Osteocyte (in vitro differentiated cells): ENCODE results near the gene PHC2. TPM values are rescaled to one million over a fixed set of nuclear protein-coding genes. Genes with fewer than 3 reads are reported as not detected.
A peak's percentile ranks its signal among the peaks of the same experiment; 100 is the strongest.

Experiments
- DNase-seq: peaks from one replicate; pipeline ENCODE4 v3.0.0; 2021; ENCODE audit warnings: mixed read lengths; ENCODE audit not compliant: unreplicated experiment; ENCODE audit errors: extremely low spot score
- H3K27ac Mint-ChIP-seq: one replicate; pipeline ENCODE4 v1.8.0; 2021; ENCODE audit warnings: mild to moderate bottlenecking, mixed read lengths; ENCODE audit not compliant: unreplicated experiment
- H3K27me3 Mint-ChIP-seq: one replicate; pipeline ENCODE4 v1.8.0; 2021; ENCODE audit warnings: mixed read lengths; ENCODE audit not compliant: unreplicated experiment
- H3K36me3 Mint-ChIP-seq: one replicate; pipeline ENCODE4 v1.8.0; 2021; ENCODE audit warnings: mixed read lengths; ENCODE audit not compliant: unreplicated experiment
- H3K4me1 Mint-ChIP-seq: one replicate; pipeline ENCODE4 v1.8.0; 2021; ENCODE audit warnings: mixed read lengths; ENCODE audit not compliant: unreplicated experiment
- H3K4me3 Mint-ChIP-seq: one replicate; pipeline ENCODE4 v1.8.0; 2021; ENCODE audit warnings: mild to moderate bottlenecking, moderate library complexity, mixed read lengths; ENCODE audit not compliant: unreplicated experiment
- H3K9me3 Mint-ChIP-seq: one replicate; pipeline ENCODE4 v1.8.0; 2021; ENCODE audit warnings: mixed read lengths; ENCODE audit not compliant: unreplicated experiment
- total RNA-seq: library from RNA; stranded (reverse); gene quantifications from 2 replicates; pipeline ENCODE4 v1.2.1, GENCODE V29; 2021
- TF ChIP-seq, protein P1 (sequence below): fragments of 200-600 bp; sonication (generic); IDR thresholded peaks from 2 replicates; pipeline ENCODE4 v1.5.0; 2021; ENCODE audit warnings: antibody characterized with exemption, mild to moderate bottlenecking, moderate library complexity

Gene PHC2
- total RNA-seq, 1 donor from 2014 or later: 160 TPM

DNA sequence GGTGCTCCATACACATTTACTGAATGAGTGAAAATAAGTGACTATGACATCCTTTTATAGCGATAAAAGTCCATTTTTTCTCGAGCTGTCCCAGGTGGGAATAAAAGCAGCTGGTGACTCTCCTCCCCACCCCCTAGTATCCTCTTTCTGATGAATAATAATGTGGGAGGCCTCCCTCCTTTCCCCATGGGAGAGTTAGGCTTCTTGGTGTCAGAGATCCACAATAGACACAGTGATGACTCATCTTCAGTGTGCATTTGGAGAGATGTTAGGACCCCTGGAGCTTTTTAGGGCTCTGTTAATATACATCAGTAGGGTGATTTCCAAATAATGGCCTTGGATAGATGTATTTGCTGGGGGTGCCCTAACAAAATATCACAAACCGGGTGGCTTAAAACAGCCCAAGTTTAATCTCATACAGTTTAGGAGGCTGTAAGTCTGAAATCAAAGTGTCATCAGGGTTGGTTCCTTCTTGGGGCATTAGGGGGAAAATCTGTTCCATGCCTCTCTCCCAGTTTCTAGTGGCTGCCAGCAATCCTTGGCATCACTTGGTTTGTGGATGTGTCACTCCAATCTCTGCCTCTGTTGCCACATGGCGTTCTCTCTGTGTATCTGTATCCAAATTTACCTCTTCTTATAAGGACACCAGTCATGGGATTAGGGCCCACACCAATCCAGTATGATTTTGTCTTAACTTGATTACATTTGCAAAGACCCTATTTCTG is 4.4 kb upstream of the PHC2 start:
- Mint-ChIP-seq H3K4me1 (peaks cover 38% of the 10 kb centered on the region), H3K4me3 (no peak overlapping the region), H3K27ac (peak overlapping the region; percentile 67), H3K9me3 (no peaks in the 10 kb centered on the region), H3K36me3 (no peaks in the 10 kb centered on the region), H3K27me3 (no peaks in the 10 kb centered on the region)
- TF ChIP-seq, protein P1, sequence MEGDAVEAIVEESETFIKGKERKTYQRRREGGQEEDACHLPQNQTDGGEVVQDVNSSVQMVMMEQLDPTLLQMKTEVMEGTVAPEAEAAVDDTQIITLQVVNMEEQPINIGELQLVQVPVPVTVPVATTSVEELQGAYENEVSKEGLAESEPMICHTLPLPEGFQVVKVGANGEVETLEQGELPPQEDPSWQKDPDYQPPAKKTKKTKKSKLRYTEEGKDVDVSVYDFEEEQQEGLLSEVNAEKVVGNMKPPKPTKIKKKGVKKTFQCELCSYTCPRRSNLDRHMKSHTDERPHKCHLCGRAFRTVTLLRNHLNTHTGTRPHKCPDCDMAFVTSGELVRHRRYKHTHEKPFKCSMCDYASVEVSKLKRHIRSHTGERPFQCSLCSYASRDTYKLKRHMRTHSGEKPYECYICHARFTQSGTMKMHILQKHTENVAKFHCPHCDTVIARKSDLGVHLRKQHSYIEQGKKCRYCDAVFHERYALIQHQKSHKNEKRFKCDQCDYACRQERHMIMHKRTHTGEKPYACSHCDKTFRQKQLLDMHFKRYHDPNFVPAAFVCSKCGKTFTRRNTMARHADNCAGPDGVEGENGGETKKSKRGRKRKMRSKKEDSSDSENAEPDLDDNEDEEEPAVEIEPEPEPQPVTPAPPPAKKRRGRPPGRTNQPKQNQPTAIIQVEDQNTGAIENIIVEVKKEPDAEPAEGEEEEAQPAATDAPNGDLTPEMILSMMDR: no peak
- no peak for DNase-seq

DNA sequence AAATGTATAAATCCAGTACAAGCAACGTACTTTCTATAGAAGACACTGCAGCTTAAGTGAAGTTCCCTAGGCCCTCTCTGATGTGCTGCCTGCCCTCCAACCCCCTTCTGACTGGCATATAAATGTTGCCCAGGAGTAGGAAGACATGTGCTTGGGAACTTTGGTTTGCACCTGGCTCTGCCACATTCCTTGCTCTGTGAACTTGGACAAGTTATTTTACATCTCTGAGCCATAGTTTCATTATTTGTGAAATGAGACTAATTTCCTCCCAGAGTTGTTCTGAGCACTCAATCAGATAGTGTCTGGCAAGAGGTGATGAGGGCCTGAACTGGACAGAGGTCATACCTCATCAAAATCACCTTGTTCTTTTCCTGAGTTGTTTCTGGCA is 3.5 kb upstream of the PHC2 start:
- Mint-ChIP-seq H3K4me1 (peaks cover 38% of the 10 kb centered on the region), H3K36me3 (no peaks in the 10 kb centered on the region), H3K27me3 (no peaks in the 10 kb centered on the region), H3K9me3 (no peaks in the 10 kb centered on the region), H3K27ac (peak overlapping the region; percentile 76), H3K4me3 (no peak overlapping the region)
- DNase-seq: no peak
- TF ChIP-seq, protein P1: no peak

DNA sequence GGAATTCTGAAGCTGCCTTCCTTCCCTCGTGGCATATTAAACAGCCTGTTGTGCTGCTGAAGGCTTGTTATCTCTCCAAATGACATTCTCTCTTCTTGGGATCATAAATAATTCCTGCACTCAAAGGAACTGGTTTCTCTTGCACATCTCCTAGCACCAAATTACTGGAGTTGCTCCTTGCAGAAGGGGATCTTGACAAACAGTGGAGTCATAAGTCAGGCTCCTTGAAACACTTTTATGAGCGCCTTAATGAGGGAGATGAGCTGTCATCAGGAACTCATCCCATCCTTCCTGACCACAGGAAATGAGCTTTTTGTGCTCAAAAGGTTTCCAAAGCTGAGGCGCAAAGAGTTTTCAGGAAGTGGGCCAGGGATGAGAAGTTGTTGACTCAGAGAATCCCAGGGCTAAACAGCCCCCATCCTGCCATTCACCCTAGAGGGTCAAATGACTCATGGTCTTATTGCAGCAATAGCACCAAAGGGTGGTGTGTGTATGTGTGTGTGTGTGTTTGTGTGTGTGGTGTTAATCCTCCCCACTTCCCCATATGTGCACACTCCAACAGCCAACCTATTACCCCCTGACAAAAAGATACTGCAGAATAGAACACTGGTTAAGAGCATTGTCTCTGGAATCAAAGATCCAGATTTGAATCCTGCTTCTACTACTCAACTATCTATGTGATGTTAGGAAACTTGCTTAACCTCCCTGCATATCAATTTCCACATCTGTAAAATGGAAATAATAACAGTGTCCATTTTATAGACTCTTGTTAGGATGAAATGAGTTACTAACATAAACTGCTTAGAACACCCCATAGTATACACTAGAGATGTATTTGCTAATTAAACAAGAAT is 2.8 kb upstream of the PHC2 start:
- TF ChIP-seq, protein P1: no peak
- Mint-ChIP-seq H3K9me3 (no peaks in the 10 kb centered on the region), H3K4me3 (no peak overlapping the region), H3K36me3 (no peaks in the 10 kb centered on the region), H3K27me3 (no peaks in the 10 kb centered on the region), H3K27ac (peak overlapping the region; percentile 76), H3K4me1 (peaks cover 38% of the 10 kb centered on the region)
- no peak for DNase-seq

DNA sequence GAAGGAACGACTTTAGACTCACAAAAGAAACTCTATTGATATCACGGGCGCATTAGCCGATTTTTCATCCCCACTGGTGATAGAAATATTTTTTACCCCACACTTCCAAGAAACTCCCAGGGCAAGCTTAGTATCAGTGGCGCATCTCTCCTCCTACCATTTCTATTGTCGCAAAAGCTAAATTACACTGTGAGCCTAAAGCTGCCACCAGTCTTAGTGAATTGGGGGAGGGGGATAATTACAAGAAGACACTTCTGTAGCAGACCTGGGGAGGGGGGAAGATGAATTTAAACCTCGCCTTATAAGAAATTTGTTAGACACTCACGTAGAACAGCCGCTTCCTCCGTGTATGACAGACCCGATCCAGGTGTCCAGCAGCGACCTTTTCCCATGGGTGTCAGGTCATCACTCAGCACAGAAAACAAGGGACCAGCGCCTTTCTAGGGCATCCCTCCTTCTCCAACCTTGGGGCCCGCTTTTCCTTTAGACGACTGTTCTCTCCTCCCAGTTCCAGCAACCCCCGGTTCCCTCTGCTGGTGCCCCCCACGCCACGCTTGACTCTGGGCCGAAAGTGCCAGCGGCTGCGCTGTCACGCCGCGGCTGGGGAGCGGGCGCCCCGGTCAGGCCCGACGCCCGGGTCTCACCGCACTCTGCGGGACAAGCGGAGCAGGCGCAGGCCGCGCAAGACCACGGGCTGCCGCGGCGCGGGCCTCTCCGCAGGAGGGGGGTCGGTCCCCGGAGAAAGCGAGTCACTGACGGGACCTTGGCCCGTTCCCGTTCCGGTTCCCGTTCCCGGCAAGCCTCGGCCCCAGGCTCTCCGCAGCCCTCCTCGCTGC is 821 bp downstream of the PHC2 start:
- peak overlapping the region; percentile 43 for H3K27ac Mint-ChIP-seq
- H3K9me3 Mint-ChIP-seq: no peaks in the 10 kb centered on the region
- H3K4me3 Mint-ChIP-seq: no peak overlapping the region
- peaks cover 26% of the 10 kb centered on the region for H3K4me1 Mint-ChIP-seq
- no peaks in the 10 kb centered on the region for H3K27me3 Mint-ChIP-seq
- DNase-seq: peak; percentile 86
- H3K36me3 Mint-ChIP-seq: peaks cover 5% of the 10 kb centered on the region
- TF ChIP-seq, protein P1: no peak
